DND-41 (cell line): ENCODE results near the gene MMP7.

ENCODE experiments used
- ATAC-seq: fragments of 200-7000 bp; cut with Tn5 transposase; 3 replicates; pipeline ENCODE4 v1.9.1; 2021; ENCODE audit warnings: low read depth; ENCODE audit not compliant: insufficient read depth
- DNase-seq: peaks from one replicate; pipeline ENCODE4 v3.0.0-alpha.2; 2020
- H2AFZ ChIP-seq: 2 replicates; pipeline ENCODE4 v1.6.0; 2012; ENCODE audit warnings: low read depth, low read length
- H3K27ac ChIP-seq: 2 replicates; pipeline ENCODE4 v1.5.1; 2012; ENCODE audit warnings: low read length, inconsistent platforms
- H3K27me3 ChIP-seq: fragments of 200-600 bp; sonication (generic); 2 replicates; pipeline ENCODE4 v1.6.0; 2012; ENCODE audit warnings: low read length, mild to moderate bottlenecking, inconsistent platforms; ENCODE audit not compliant: insufficient read depth, poor library complexity
- H3K36me3 ChIP-seq: 2 replicates; pipeline ENCODE4 v1.5.1; 2012; ENCODE audit warnings: low read length, inconsistent platforms; ENCODE audit not compliant: insufficient read depth
- H3K4me1 ChIP-seq: 2 replicates; pipeline ENCODE4 v1.5.1; 2012; ENCODE audit warnings: mild to moderate bottlenecking, low read length; ENCODE audit not compliant: insufficient read depth
- H3K4me2 ChIP-seq: 2 replicates; pipeline ENCODE4 v1.6.0; 2012; ENCODE audit warnings: mild to moderate bottlenecking, moderate library complexity, low read length, inconsistent platforms; ENCODE audit not compliant: insufficient read depth
- H3K4me3 ChIP-seq, 2 experiments: fragments of 200-600 bp in 1 of 2; shearing (Covaris generic) in 1 of 2; 2 replicates each; pipeline ENCODE4 v1.5.1; 2012 to 2016; ENCODE audit warnings: inconsistent platforms in 2 of 2, low read length in 2 of 2, mild to moderate bottlenecking in 2 of 2, low read depth in 1 of 2, moderate library complexity in 1 of 2
- H3K79me2 ChIP-seq: 2 replicates; pipeline ENCODE4 v1.6.0; 2012; ENCODE audit warnings: low read length, inconsistent platforms; ENCODE audit not compliant: insufficient read depth
- H3K9ac ChIP-seq: 2 replicates; pipeline ENCODE4 v1.6.0; 2012; ENCODE audit warnings: low read depth, mild to moderate bottlenecking, inconsistent platforms, low read length, moderate library complexity
- H3K9me3 ChIP-seq: 2 replicates; pipeline ENCODE4 v1.5.1; 2012; ENCODE audit warnings: low read length, moderate library complexity, mild to moderate bottlenecking, inconsistent platforms; ENCODE audit not compliant: insufficient read depth, severe bottlenecking
- H4K20me1 ChIP-seq: 2 replicates; pipeline ENCODE4 v1.6.0; 2012; ENCODE audit warnings: low read length; ENCODE audit not compliant: insufficient read depth
- EZH2 ChIP-seq: IDR thresholded peaks from 3 replicates; pipeline ENCODE4 v1.6.1; 2012; ENCODE audit warnings: borderline replicate concordance, low read depth, mild to moderate bottlenecking, moderate library complexity, low read length, inconsistent platforms; ENCODE audit not compliant: severe bottlenecking
- TF ChIP-seq, protein P1 (sequence below): IDR thresholded peaks from 2 replicates; pipeline ENCODE4 v1.5.1; 2012; ENCODE audit warnings: borderline replicate concordance, low read length, moderate library complexity, mild to moderate bottlenecking; ENCODE audit not compliant: poor library complexity, severe bottlenecking; ENCODE audit errors: extremely low read depth

MMP7 gene

GRCh38 chr11:102534261-102534872 is 3.8 kb upstream of the MMP7 start:
- Histone ChIP-seq H3K9ac (no peak overlapping the region), H3K4me3 (no peak overlapping the region), H3K27me3 (peaks cover 6% of the 10 kb centered on the region), H3K79me2 (no peaks in the 10 kb centered on the region), H2AFZ (no peak overlapping the region), H3K27ac (no peak overlapping the region), H3K4me2 (no peak overlapping the region), H3K9me3 (no peaks in the 10 kb centered on the region), H4K20me1 (no peaks in the 10 kb centered on the region), H3K4me1 (no peaks in the 10 kb centered on the region), H3K36me3 (no peaks in the 10 kb centered on the region)
- DNase-seq (no peak), ATAC-seq (no peak)
- no peak for TF ChIP-seq EZH2
- TF ChIP-seq, protein P1, sequence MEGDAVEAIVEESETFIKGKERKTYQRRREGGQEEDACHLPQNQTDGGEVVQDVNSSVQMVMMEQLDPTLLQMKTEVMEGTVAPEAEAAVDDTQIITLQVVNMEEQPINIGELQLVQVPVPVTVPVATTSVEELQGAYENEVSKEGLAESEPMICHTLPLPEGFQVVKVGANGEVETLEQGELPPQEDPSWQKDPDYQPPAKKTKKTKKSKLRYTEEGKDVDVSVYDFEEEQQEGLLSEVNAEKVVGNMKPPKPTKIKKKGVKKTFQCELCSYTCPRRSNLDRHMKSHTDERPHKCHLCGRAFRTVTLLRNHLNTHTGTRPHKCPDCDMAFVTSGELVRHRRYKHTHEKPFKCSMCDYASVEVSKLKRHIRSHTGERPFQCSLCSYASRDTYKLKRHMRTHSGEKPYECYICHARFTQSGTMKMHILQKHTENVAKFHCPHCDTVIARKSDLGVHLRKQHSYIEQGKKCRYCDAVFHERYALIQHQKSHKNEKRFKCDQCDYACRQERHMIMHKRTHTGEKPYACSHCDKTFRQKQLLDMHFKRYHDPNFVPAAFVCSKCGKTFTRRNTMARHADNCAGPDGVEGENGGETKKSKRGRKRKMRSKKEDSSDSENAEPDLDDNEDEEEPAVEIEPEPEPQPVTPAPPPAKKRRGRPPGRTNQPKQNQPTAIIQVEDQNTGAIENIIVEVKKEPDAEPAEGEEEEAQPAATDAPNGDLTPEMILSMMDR: peak; percentile 39

GRCh38 chr11:102528618-102529017 is 1.9 kb downstream of the MMP7 start:
- no peak overlapping the region for H3K4me3 ChIP-seq
- H3K9ac ChIP-seq: no peak overlapping the region
- H3K79me2 ChIP-seq: no peaks in the 10 kb centered on the region
- no peak for TF ChIP-seq EZH2
- TF ChIP-seq, protein P1: no peak
- no peaks in the 10 kb centered on the region for H3K4me1 ChIP-seq
- no peak overlapping the region for H2AFZ ChIP-seq
- H3K4me2 ChIP-seq: no peak overlapping the region
- H3K36me3 ChIP-seq: no peaks in the 10 kb centered on the region
- H4K20me1 ChIP-seq: no peaks in the 10 kb centered on the region
- ATAC-seq (no peak), DNase-seq (no peak)
- peaks cover 9% of the 10 kb centered on the region for H3K27me3 ChIP-seq
- H3K9me3 ChIP-seq: no peaks in the 10 kb centered on the region
- no peak overlapping the region for H3K27ac ChIP-seq

DNA sequence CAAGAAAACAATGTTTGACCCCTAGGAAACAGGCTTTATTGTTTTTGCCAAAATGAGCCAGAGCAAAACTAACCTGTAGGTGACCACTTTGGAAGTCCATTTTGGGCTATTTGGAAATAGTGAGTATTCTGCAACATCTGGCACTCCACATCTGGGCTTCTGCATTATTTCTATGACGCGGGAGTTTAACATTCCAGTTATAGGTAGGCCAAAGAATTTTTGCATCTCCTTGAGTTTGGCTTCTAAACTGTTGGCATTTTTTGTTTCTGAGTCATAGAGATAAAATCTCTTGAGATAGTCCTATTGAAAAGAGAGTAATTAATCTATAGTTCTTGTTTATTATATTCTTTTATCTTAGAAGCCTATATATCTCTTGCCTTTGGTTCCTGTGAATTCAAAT is 2.9 kb downstream of the MMP7 start:
- no peak for TF ChIP-seq EZH2
- TF ChIP-seq, protein P1: no peak
- Histone ChIP-seq H3K27me3 (peaks cover 9% of the 10 kb centered on the region), H4K20me1 (no peaks in the 10 kb centered on the region), H3K4me2 (no peak overlapping the region), H3K36me3 (no peaks in the 10 kb centered on the region), H3K4me1 (no peaks in the 10 kb centered on the region), H3K9ac (no peak overlapping the region), H3K79me2 (no peaks in the 10 kb centered on the region), H2AFZ (no peak overlapping the region), H3K4me3 (no peak overlapping the region), H3K9me3 (no peaks in the 10 kb centered on the region), H3K27ac (no peak overlapping the region)
- no peak for ATAC-seq
- no peak for DNase-seq

DNA sequence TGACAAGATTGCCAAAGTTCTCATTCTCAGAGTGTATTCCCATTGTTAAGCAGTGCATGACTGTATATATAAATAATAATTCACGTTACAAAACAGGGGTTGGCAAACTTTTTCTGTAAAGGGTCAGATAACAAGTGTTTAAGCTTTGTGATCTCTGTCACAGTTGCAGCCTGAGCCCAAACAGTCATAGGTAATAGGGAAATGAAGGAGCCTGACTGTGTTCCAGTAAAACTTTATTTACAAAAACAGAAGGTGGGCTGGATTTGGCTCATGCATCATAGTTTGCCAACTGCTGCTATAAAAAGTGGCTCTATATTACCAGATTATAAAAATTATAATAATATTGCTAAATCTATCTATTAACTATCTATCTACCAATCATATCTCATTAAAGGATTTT is 3.5 kb downstream of the MMP7 start:
- Histone ChIP-seq H3K36me3 (no peaks in the 10 kb centered on the region), H3K9me3 (no peaks in the 10 kb centered on the region), H2AFZ (no peak overlapping the region), H3K4me3 (no peak overlapping the region), H3K27ac (no peak overlapping the region), H3K9ac (no peak overlapping the region), H3K27me3 (peaks cover 9% of the 10 kb centered on the region), H3K79me2 (no peaks in the 10 kb centered on the region), H4K20me1 (no peaks in the 10 kb centered on the region), H3K4me2 (no peak overlapping the region), H3K4me1 (no peaks in the 10 kb centered on the region)
- no peak for DNase-seq
- TF ChIP-seq, protein P1: no peak
- no peak for TF ChIP-seq EZH2
- ATAC-seq: no peak
